Stomach (tissue), 9 donors: ENCODE data around the gene POU4F2. TPM values are rescaled to one million over a fixed set of nuclear protein-coding genes. Genes with fewer than 3 reads are reported as not detected.
A peak's percentile ranks its signal among the peaks of the same experiment; 100 is the strongest.

Source experiments
- DNase-seq, 2 donors: peaks; one replicate each; pipeline versions ENCODE4 v3.0.0 to v3.0.0-alpha.2; 2013 to 2019
- H3K27ac ChIP-seq, 5 donors: fragments of 200-600 bp in 4 of 5; sonication (generic) in 4 of 5; one replicate each; pipeline ENCODE4 v1.5.1; 2013 to 2019; ENCODE audit warnings: mild to moderate bottlenecking in 1 of 5, moderate library complexity in 1 of 5
- H3K27me3 ChIP-seq, 3 donors: fragments of 200-600 bp; sonication (generic); one replicate each; pipeline ENCODE4 v1.5.1; 2017 to 2019; ENCODE audit warnings: mixed run types in 1 of 3
- H3K36me3 ChIP-seq, 4 donors: fragments of 200-600 bp; sonication (generic); 1 replicate in 3 of 4; 2 replicates in 1 of 4; pipeline ENCODE4 v1.5.1; 2016 to 2019
- H3K4me1 ChIP-seq, 4 donors: fragments of 200-600 bp; sonication (generic); one replicate each; pipeline ENCODE4 v1.5.1; 2016 to 2019
- H3K4me3 ChIP-seq, 4 donors: fragments of 200-600 bp; sonication (generic) in 3 of 4; one replicate each; pipeline ENCODE4 v1.5.1; 2016 to 2019; ENCODE audit warnings: mild to moderate bottlenecking in 1 of 4
- H3K9me3 ChIP-seq, 4 donors: fragments of 200-600 bp; sonication (generic); one replicate each; pipeline ENCODE4 v1.5.1; 2016 to 2019
- CTCF ChIP-seq, 7 experiments: fragments of 450-650 bp in 4 of 7; fragments of 200-600 bp in 3 of 7; sonication (generic) in 3 of 7; IDR thresholded peaks; one replicate each; pipeline ENCODE4 v1.5.1; 2016 to 2019; ENCODE audit warnings: antibody characterized with exemption in 7 of 7, control low read depth in 2 of 7, mild to moderate bottlenecking in 1 of 7
- EP300 ChIP-seq: sonication (generic); formaldehyde crosslinking; IDR thresholded peaks from one replicate; pipeline ENCODE4 v1.6.1; 2017; ENCODE audit warnings: antibody characterized with exemption
- POLR2A ChIP-seq, 4 donors: fragments of 450-650 bp; IDR thresholded peaks; one replicate each; pipeline ENCODE4 v1.6.1; 2016; ENCODE audit warnings: antibody characterized with exemption in 4 of 4, control low read depth in 2 of 4, mild to moderate bottlenecking in 1 of 4, moderate library complexity in 1 of 4
- POLR2AphosphoS5 ChIP-seq, 3 donors: sonication (generic); formaldehyde crosslinking; IDR thresholded peaks; one replicate each; pipeline ENCODE4 v1.6.1; 2016; ENCODE audit warnings: antibody characterized with exemption in 3 of 3
- WGBS, 5 donors: extraction: QIAGEN DNeasy Blood & Tissue Kit in 3 of 5; methylation state at CpG; one replicate each; pipeline versions ENCODE4 v1.1.5 to v1.1.7; 2013 to 2018; 5-methylcytosine and 5-hydroxymethylcytosine counted together
- intact Hi-C: fragments of 100-400 bp; cut with DNase I; formaldehyde crosslinking; loops from one replicate; pipeline ENCODE4 v1.15.1; 2023; ENCODE audit warnings: low total_unique reads
- polyA plus RNA-seq, 3 donors: library from polyadenylated mRNA; stranded (reverse); fragments of 200-250 nt; gene quantifications; one replicate each; pipeline ENCODE4 v1.2.3, GENCODE V29; 2013
- total RNA-seq, 5 donors: library from RNA; depleted of rRNA; stranded (reverse); fragments of >200 nt; gene quantifications; one replicate each; pipeline versions ENCODE4 v1.1.0 to v1.2.3, GENCODE V29; 2014 to 2016
- donor health status: healthy with polysubstance abuse.
- donor health status: Bipolar disorder and iron deficiency.
- donor health status: healthy.

POU4F2 gene
- total and polyA plus RNA-seq, 8 donors, result not detected

DNA sequence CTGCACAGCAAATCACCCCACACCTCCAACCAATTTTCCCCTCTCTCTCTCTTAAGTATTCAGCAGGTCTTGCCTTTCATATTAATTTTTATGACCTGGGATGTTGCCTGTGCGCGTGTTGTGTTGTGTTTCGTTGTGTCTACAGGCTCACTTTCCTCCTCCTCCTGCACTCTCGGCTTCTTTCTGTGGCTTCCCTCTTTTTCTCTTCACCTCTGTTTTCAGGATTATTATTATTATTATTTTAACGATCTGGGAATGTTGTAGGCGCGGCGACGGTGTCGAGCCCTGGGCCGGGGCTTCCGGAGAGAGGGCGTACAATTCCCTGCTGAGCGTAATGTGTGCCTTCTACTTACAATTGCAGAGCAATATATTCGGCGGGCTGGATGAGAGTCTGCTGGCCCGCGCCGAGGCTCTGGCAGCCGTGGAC, 826 bp downstream of the POU4F2 start:
- no peak overlapping the region for H3K27ac ChIP-seq
- 2 to 8% (median 3%) methylated on average over 20 of the region's 20 CpGs for WGBS, 5 donors
- H3K9me3 ChIP-seq, result peaks cover 0 to 32% (median 3%) of the 10 kb centered on the region in 4 donors
- intact Hi-C loops, result no loop called here
- DNase-seq, result no peak
- peaks cover 15 to 43% (median 28%) of the 10 kb centered on the region in 4 donors for H3K4me1 ChIP-seq
- H3K27me3 ChIP-seq, result peaks cover 33 to 99% (median 78%) of the 10 kb centered on the region in 3 donors
- no peak for TF ChIP-seq POLR2AphosphoS5 (IDR thresholded peaks at IDR 0.05)
- TF ChIP-seq POLR2A (IDR thresholded peaks at IDR 0.05), result no peak
- TF ChIP-seq CTCF (IDR thresholded peaks at IDR 0.05), result no peak
- no peak for TF ChIP-seq EP300
- H3K36me3 ChIP-seq, result no peaks in the 10 kb centered on the region
- peak overlapping the region in 1 of 4 donors; percentile 36 for H3K4me3 ChIP-seq

GRCh38 chr4:146640021-146640464, 1.4 kb downstream of the POU4F2 start:
- peaks cover 33 to 99% (median 73%) of the 10 kb centered on the region in 3 donors for H3K27me3 ChIP-seq
- peaks cover 0 to 32% (median 3%) of the 10 kb centered on the region in 4 donors for H3K9me3 ChIP-seq
- H3K4me1 ChIP-seq, result peaks cover 15 to 43% (median 28%) of the 10 kb centered on the region in 4 donors
- DNase-seq, result no peak
- H3K27ac ChIP-seq, result no peak overlapping the region
- WGBS, 5 donors, result 1 to 12% (median 9%) methylated on average over 17 to 46 of the region's 46 CpGs
- TF ChIP-seq POLR2AphosphoS5 (IDR thresholded peaks at IDR 0.05) (no peak), POLR2A (IDR thresholded peaks at IDR 0.05) (no peak), CTCF (IDR thresholded peaks at IDR 0.05) (no peak), EP300 (no peak)
- H3K4me3 ChIP-seq, result no peak overlapping the region
- no peaks in the 10 kb centered on the region for H3K36me3 ChIP-seq
- intact Hi-C loops, result no loop called here

GRCh38 chr4:146640465-146641061, 1.9 kb downstream of the POU4F2 start:
- H3K36me3 ChIP-seq, result no peaks in the 10 kb centered on the region
- peaks cover 33 to 97% (median 73%) of the 10 kb centered on the region in 3 donors for H3K27me3 ChIP-seq
- H3K4me3 ChIP-seq, result no peak overlapping the region
- peaks cover 15 to 43% (median 28%) of the 10 kb centered on the region in 4 donors for H3K4me1 ChIP-seq
- no peak for DNase-seq
- H3K27ac ChIP-seq, result no peak overlapping the region
- 3 to 7% (median 6%) methylated on average over 25 to 37 of the region's 37 CpGs for WGBS, 5 donors
- intact Hi-C loops, result no loop called here
- TF ChIP-seq POLR2AphosphoS5 (IDR thresholded peaks at IDR 0.05) (no peak), CTCF (IDR thresholded peaks at IDR 0.05) (no peak), EP300 (no peak), POLR2A (IDR thresholded peaks at IDR 0.05) (no peak)
- H3K9me3 ChIP-seq, result peaks cover 0 to 32% (median 3%) of the 10 kb centered on the region in 4 donors

- Histone ChIP-seq H3K36me3 (no peaks in the 10 kb centered on the region), H3K9me3 (peaks cover 0 to 32% (median 3%) of the 10 kb centered on the region in 4 donors), H3K4me3 (no peak overlapping the region), H3K27me3 (peaks cover 39 to 98% (median 69%) of the 10 kb centered on the region in 3 donors), H3K27ac (no peak overlapping the region), H3K4me1 (peaks cover 15 to 41% (median 28%) of the 10 kb centered on the region in 4 donors)
- DNase-seq, result no peak
- intact Hi-C loops, result no loop called here
- no peak for TF ChIP-seq CTCF (IDR thresholded peaks at IDR 0.05)
- TF ChIP-seq EP300, result no peak
- no peak for TF ChIP-seq POLR2A (IDR thresholded peaks at IDR 0.05)
- no peak for TF ChIP-seq POLR2AphosphoS5 (IDR thresholded peaks at IDR 0.05)
- WGBS, 5 donors, result 4 to 14% (median 9%) methylated on average over 3 of the region's 3 CpGs
Measured at GRCh38 chr4:146641762-146642161, 3.1 kb downstream of the POU4F2 start.
